ENCODE results near the gene TMPRSS2.

Gene TMPRSS2

GRCh38 chr21:41446586-41446985 is 61.4 kb downstream of the TMPRSS2 start:
- Histone ChIP-seq H3K4me3 (ENCODE audit: low read length) (no peak overlapping the region), H3K9me3 (ENCODE audit: low read length) (no peaks in the 10 kb centered on the region), H3K4me1 (ENCODE audit: insufficient read depth, low read length) (no peaks in the 10 kb centered on the region), H3K27me3 (ENCODE audit: insufficient read depth, low read length) (no peaks in the 10 kb centered on the region), H2AFZ (ENCODE audit: low read depth, low read length) (no peak overlapping the region), H3K36me3 (ENCODE audit: insufficient read depth, low read length) (no peaks in the 10 kb centered on the region)

GRCh38 chr21:41445465-41445862 is 62.5 kb downstream of the TMPRSS2 start:
- Histone ChIP-seq H3K27me3 (ENCODE audit: insufficient read depth, low read length) (no peaks in the 10 kb centered on the region), H2AFZ (ENCODE audit: low read depth, low read length) (no peak overlapping the region), H3K36me3 (ENCODE audit: insufficient read depth, low read length) (no peaks in the 10 kb centered on the region), H3K4me1 (ENCODE audit: insufficient read depth, low read length) (no peaks in the 10 kb centered on the region), H3K4me3 (ENCODE audit: low read length) (no peak overlapping the region), H3K9me3 (ENCODE audit: low read length) (no peaks in the 10 kb centered on the region)

- no peak overlapping the region for H2AFZ ChIP-seq (ENCODE audit: low read depth, low read length)
- H3K4me1 ChIP-seq (ENCODE audit: insufficient read depth, low read length), result no peaks in the 10 kb centered on the region
- no peaks in the 10 kb centered on the region for H3K27me3 ChIP-seq (ENCODE audit: insufficient read depth, low read length)
- no peaks in the 10 kb centered on the region for H3K9me3 ChIP-seq (ENCODE audit: low read length)
- H3K4me3 ChIP-seq (ENCODE audit: low read length), result no peak overlapping the region
- no peaks in the 10 kb centered on the region for H3K36me3 ChIP-seq (ENCODE audit: insufficient read depth, low read length)
Measured at GRCh38 chr21:41444703-41445464, 63.1 kb downstream of the TMPRSS2 start.

GRCh38 chr21:41443562-41443961 is 64.4 kb downstream of the TMPRSS2 start:
- Histone ChIP-seq H3K4me3 (ENCODE audit: low read length) (no peak overlapping the region), H2AFZ (ENCODE audit: low read depth, low read length) (no peak overlapping the region), H3K36me3 (ENCODE audit: insufficient read depth, low read length) (no peaks in the 10 kb centered on the region), H3K9me3 (ENCODE audit: low read length) (no peaks in the 10 kb centered on the region), H3K27me3 (ENCODE audit: insufficient read depth, low read length) (no peaks in the 10 kb centered on the region), H3K4me1 (ENCODE audit: insufficient read depth, low read length) (no peaks in the 10 kb centered on the region)

- no peak overlapping the region for H3K4me3 ChIP-seq (ENCODE audit: low read length)
- no peaks in the 10 kb centered on the region for H3K4me1 ChIP-seq (ENCODE audit: insufficient read depth, low read length)
- H3K36me3 ChIP-seq (ENCODE audit: insufficient read depth, low read length), result no peaks in the 10 kb centered on the region
- no peaks in the 10 kb centered on the region for H3K9me3 ChIP-seq (ENCODE audit: low read length)
- H3K27me3 ChIP-seq (ENCODE audit: insufficient read depth, low read length), result no peaks in the 10 kb centered on the region
- no peak overlapping the region for H2AFZ ChIP-seq (ENCODE audit: low read depth, low read length)
Measured at GRCh38 chr21:41442481-41443186, 65.3 kb downstream of the TMPRSS2 start.

GRCh38 chr21:41441546-41441945 is 66.4 kb downstream of the TMPRSS2 start:
- Histone ChIP-seq H2AFZ (ENCODE audit: low read depth, low read length) (no peak overlapping the region), H3K9me3 (ENCODE audit: low read length) (no peaks in the 10 kb centered on the region), H3K36me3 (ENCODE audit: insufficient read depth, low read length) (no peaks in the 10 kb centered on the region), H3K4me3 (ENCODE audit: low read length) (no peak overlapping the region), H3K4me1 (ENCODE audit: insufficient read depth, low read length) (no peaks in the 10 kb centered on the region), H3K27me3 (ENCODE audit: insufficient read depth, low read length) (no peaks in the 10 kb centered on the region)

GRCh38 chr21:41439248-41439647 is 68.7 kb downstream of the TMPRSS2 start:
- Histone ChIP-seq H3K9me3 (ENCODE audit: low read length) (no peaks in the 10 kb centered on the region), H3K36me3 (ENCODE audit: insufficient read depth, low read length) (no peaks in the 10 kb centered on the region), H3K4me3 (ENCODE audit: low read length) (no peak overlapping the region), H3K4me1 (ENCODE audit: insufficient read depth, low read length) (no peaks in the 10 kb centered on the region), H3K27me3 (ENCODE audit: insufficient read depth, low read length) (no peaks in the 10 kb centered on the region), H2AFZ (ENCODE audit: low read depth, low read length) (no peak overlapping the region)

GRCh38 chr21:41438425-41439113 is 69.4 kb downstream of the TMPRSS2 start:
- H3K4me3 ChIP-seq (ENCODE audit: low read length), result no peak overlapping the region
- no peaks in the 10 kb centered on the region for H3K4me1 ChIP-seq (ENCODE audit: insufficient read depth, low read length)
- no peaks in the 10 kb centered on the region for H3K9me3 ChIP-seq (ENCODE audit: low read length)
- H3K36me3 ChIP-seq (ENCODE audit: insufficient read depth, low read length), result no peaks in the 10 kb centered on the region
- no peak overlapping the region for H2AFZ ChIP-seq (ENCODE audit: low read depth, low read length)
- H3K27me3 ChIP-seq (ENCODE audit: insufficient read depth, low read length), result no peaks in the 10 kb centered on the region

GRCh38 chr21:41437729-41438128 is 70.2 kb downstream of the TMPRSS2 start:
- Histone ChIP-seq H3K36me3 (ENCODE audit: insufficient read depth, low read length) (no peaks in the 10 kb centered on the region), H3K4me3 (ENCODE audit: low read length) (no peak overlapping the region), H3K27me3 (ENCODE audit: insufficient read depth, low read length) (no peaks in the 10 kb centered on the region), H3K4me1 (ENCODE audit: insufficient read depth, low read length) (no peaks in the 10 kb centered on the region), H3K9me3 (ENCODE audit: low read length) (no peaks in the 10 kb centered on the region), H2AFZ (ENCODE audit: low read depth, low read length) (no peak overlapping the region)

- H3K4me3 ChIP-seq (ENCODE audit: low read length), result no peak overlapping the region
- no peaks in the 10 kb centered on the region for H3K9me3 ChIP-seq (ENCODE audit: low read length)
- H3K27me3 ChIP-seq (ENCODE audit: insufficient read depth, low read length), result no peaks in the 10 kb centered on the region
- H2AFZ ChIP-seq (ENCODE audit: low read depth, low read length), result no peak overlapping the region
- H3K36me3 ChIP-seq (ENCODE audit: insufficient read depth, low read length), result no peaks in the 10 kb centered on the region
- no peaks in the 10 kb centered on the region for H3K4me1 ChIP-seq (ENCODE audit: insufficient read depth, low read length)
Measured at GRCh38 chr21:41435706-41436105, 72.3 kb downstream of the TMPRSS2 start.

GRCh38 chr21:41433566-41433965 is 74.4 kb downstream of the TMPRSS2 start:
- H3K9me3 ChIP-seq (ENCODE audit: low read length), result no peaks in the 10 kb centered on the region
- H3K27me3 ChIP-seq (ENCODE audit: insufficient read depth, low read length), result no peaks in the 10 kb centered on the region
- no peaks in the 10 kb centered on the region for H3K36me3 ChIP-seq (ENCODE audit: insufficient read depth, low read length)
- no peaks in the 10 kb centered on the region for H3K4me1 ChIP-seq (ENCODE audit: insufficient read depth, low read length)
- no peak overlapping the region for H2AFZ ChIP-seq (ENCODE audit: low read depth, low read length)
- H3K4me3 ChIP-seq (ENCODE audit: low read length), result no peak overlapping the region

GRCh38 chr21:41432562-41433460 is 75.1 kb downstream of the TMPRSS2 start:
- Histone ChIP-seq H3K27me3 (ENCODE audit: insufficient read depth, low read length) (no peaks in the 10 kb centered on the region), H3K4me1 (ENCODE audit: insufficient read depth, low read length) (no peaks in the 10 kb centered on the region), H3K36me3 (ENCODE audit: insufficient read depth, low read length) (no peaks in the 10 kb centered on the region), H3K4me3 (ENCODE audit: low read length) (no peak overlapping the region), H3K9me3 (ENCODE audit: low read length) (no peaks in the 10 kb centered on the region), H2AFZ (ENCODE audit: low read depth, low read length) (no peak overlapping the region)
